Activated CD8-positive, alpha-beta memory T cell treated with anti-CD3 and anti-CD28 coated beads for 36 hours (primary cell): ENCODE measurements around the gene PRR3. TPM values are rescaled to one million over a fixed set of nuclear protein-coding genes. Genes with fewer than 3 reads are reported as not detected.

ENCODE experiments used
- total RNA-seq, 2 experiments: library from RNA; stranded (reverse); gene quantifications; one replicate each; pipeline ENCODE4 v1.2.3, GENCODE V29; 2021

PRR3 gene
- total RNA-seq, 2 experiments from 2014 or later: 28.5 to 30.5 TPM

Other genes with a start within 250 kb of the PRR3 start
- 10 to 100 TPM; 18.6 to 20.6 TPM for gene TRIM39, start 230.4 kb upstream of the PRR3 start, total RNA-seq
- 10 to 100 TPM; 38.2 to 42.3 TPM for gene RPP21, start 212.1 kb upstream of the PRR3 start, total RNA-seq
- 100 to 1,000 TPM; 349 to 357 TPM for gene HLA-E, start 67.8 kb upstream of the PRR3 start, total RNA-seq
- gene GNL1, start 806 bp upstream of the PRR3 start, total RNA-seq: 100 to 1,000 TPM; 112 to 119 TPM
- gene ABCF1, start 14.1 kb downstream of the PRR3 start, total RNA-seq: 100 to 1,000 TPM; 128 to 132 TPM
- gene PPP1R10, start 59.9 kb downstream of the PRR3 start, total RNA-seq: 10 to 100 TPM; 92.9 to 98.7 TPM
- gene MRPS18B, start 60.5 kb downstream of the PRR3 start, total RNA-seq: 100 to 1,000 TPM; 105 to 106 TPM
- gene ATAT1, start 69.6 kb downstream of the PRR3 start, total RNA-seq: 1 to 10 TPM; 9.7 to 9.8 TPM
- 10 to 100 TPM; 28.1 to 32.4 TPM for gene C6orf136, start 89.8 kb downstream of the PRR3 start, total RNA-seq
- 10 to 100 TPM; 44.0 to 46.8 TPM for gene DHX16, start 115.7 kb downstream of the PRR3 start, total RNA-seq
- gene PPP1R18, start 129.3 kb downstream of the PRR3 start, total RNA-seq: 100 to 1,000 TPM; 146 to 149 TPM
- 10 to 100 TPM; 26.9 to 27.1 TPM for gene NRM, start 133.7 kb downstream of the PRR3 start, total RNA-seq
- 10 to 100 TPM; 66.4 to 70.2 TPM for gene MDC1, start 160.0 kb downstream of the PRR3 start, total RNA-seq
- 1,000 to 10,000 TPM; 1,549 to 1,571 TPM for gene TUBB, start 163.1 kb downstream of the PRR3 start, total RNA-seq
- gene FLOT1, start 185.4 kb downstream of the PRR3 start, total RNA-seq: 100 to 1,000 TPM; 178 to 186 TPM
- gene IER3, start 187.3 kb downstream of the PRR3 start, total RNA-seq: 100 to 1,000 TPM; 312 to 322 TPM